GM12872 (cell line): Measurements from ENCODE around the gene ATXN2L.

ENCODE experiments used
- CTCF ChIP-seq: IDR thresholded peaks from 3 replicates; pipeline ENCODE4 v1.5.1; 2011; ENCODE audit warnings: low read depth, mild to moderate bottlenecking, low read length, moderate library complexity; ENCODE audit not compliant: insufficient read depth

Gene ATXN2L

GRCh38 chr16:28865001-28865688 lies 42.3 kb downstream of the ATXN2L start:
- no peak for TF ChIP-seq CTCF

- TF ChIP-seq CTCF, result no peak
Measured at GRCh38 chr16:28865722-28866453, 43.1 kb downstream of the ATXN2L start.

- no peak for TF ChIP-seq CTCF
Measured at GRCh38 chr16:28866454-28866804, 43.6 kb downstream of the ATXN2L start.

GRCh38 chr16:28867241-28867640 lies 44.4 kb downstream of the ATXN2L start:
- TF ChIP-seq CTCF, result no peak

GRCh38 chr16:28869201-28869600 lies 46.4 kb downstream of the ATXN2L start:
- no peak for TF ChIP-seq CTCF

GRCh38 chr16:28872952-28873351 lies 50.2 kb downstream of the ATXN2L start:
- no peak for TF ChIP-seq CTCF

GRCh38 chr16:28873543-28874201 lies 50.9 kb downstream of the ATXN2L start:
- TF ChIP-seq CTCF, result peak; percentile 85
